Activated effector memory CD4-positive, alpha-beta T cell treated with anti-CD3 and anti-CD28 coated beads, Interleukin-2, amount 50 U/mL, for 16 hours (primary cell): ENCODE results near the gene CRYBA4.

ENCODE experiments used
- DNase-seq: peaks from one replicate; pipeline ENCODE4 v3.0.0-alpha.2; 2020

The CRYBA4 gene

GRCh38 chr22:26621663-26622062, at the start of gene CRYBA4:
CRYBA4 (plus strand) TSS chr22:26621963; CDS start chr22:26622597, 634 bp downstream.
- no peak for DNase-seq

GRCh38 chr22:26573026-26573662, 48.6 kb upstream of the CRYBA4 start:
- DNase-seq = no peak

- DNase-seq = no peak
Measured at GRCh38 chr22:26574001-26574723, 47.6 kb upstream of the CRYBA4 start.

GRCh38 chr22:26576026-26576680, 45.6 kb upstream of the CRYBA4 start:
- DNase-seq = no peak

- no peak for DNase-seq
Measured at GRCh38 chr22:26577081-26577480, 44.7 kb upstream of the CRYBA4 start.

- peak; percentile 81 for DNase-seq
Measured at GRCh38 chr22:26579331-26579886, 42.4 kb upstream of the CRYBA4 start.

- DNase-seq = no peak
Measured at GRCh38 chr22:26580240-26580962, 41.4 kb upstream of the CRYBA4 start.

- no peak for DNase-seq
Measured at GRCh38 chr22:26581026-26581425, 40.7 kb upstream of the CRYBA4 start.

GRCh38 chr22:26581633-26582168, 40.1 kb upstream of the CRYBA4 start:
- DNase-seq = no peak

- DNase-seq = no peak
Measured at GRCh38 chr22:26584010-26584409, 37.8 kb upstream of the CRYBA4 start.

GRCh38 chr22:26585104-26585790, 36.5 kb upstream of the CRYBA4 start:
- DNase-seq = no peak

- no peak for DNase-seq
Measured at GRCh38 chr22:26586556-26587325, 35.0 kb upstream of the CRYBA4 start.

GRCh38 chr22:26587991-26588613, 33.7 kb upstream of the CRYBA4 start:
- DNase-seq = no peak

GRCh38 chr22:26588729-26589366, 32.9 kb upstream of the CRYBA4 start:
- no peak for DNase-seq

- peak; percentile 74 for DNase-seq
Measured at GRCh38 chr22:26589367-26589844, 32.4 kb upstream of the CRYBA4 start.

GRCh38 chr22:26589845-26590736, 31.7 kb upstream of the CRYBA4 start, which contains the start of gene TPST2:
TPST2 (minus strand) TSS chr22:26590132; CDS start chr22:26541630, 48,502 bp downstream.
- DNase-seq = peak; percentile 93

GRCh38 chr22:26592421-26592891, 29.3 kb upstream of the CRYBA4 start:
- peak; percentile 73 for DNase-seq

GRCh38 chr22:26593763-26594162, 28.0 kb upstream of the CRYBA4 start:
- DNase-seq = no peak

GRCh38 chr22:26597026-26597425, 24.7 kb upstream of the CRYBA4 start:
- no peak for DNase-seq
